Fibroblast of the aortic adventitia (primary cell): Measurements from ENCODE around the gene SFXN1. TPM values are rescaled to one million over a fixed set of nuclear protein-coding genes. Genes with fewer than 3 reads are reported as not detected.
"Not testable (repeated sequence)": the region's sequence is repeated elsewhere in the genome, so short reads cannot be mapped to it uniquely, and the experiment has no call there.

Experiments used
- DNase-seq: peaks from one replicate; pipeline ENCODE4 v3.0.0-alpha.2; 2010; ENCODE audit warnings: low read depth
- H3K4me3 ChIP-seq: 2 replicates; pipeline ENCODE4 v1.5.1; 2011; ENCODE audit warnings: low read depth, mild to moderate bottlenecking, control low read depth, low read length, moderate library complexity
- CTCF ChIP-seq: IDR thresholded peaks from 2 replicates; pipeline ENCODE4 v1.5.1; 2011; ENCODE audit warnings: mild to moderate bottlenecking, low read length, control low read depth, inconsistent platforms; ENCODE audit not compliant: insufficient read depth
- total RNA-seq: library from RNA; depleted of rRNA; stranded (reverse); fragments of >200 nt; gene quantifications from 2 replicates; pipeline ENCODE4 v1.2.3, GENCODE V29; 2012; ENCODE audit warnings: low replicate concordance

SFXN1 gene
- total RNA-seq, 1 donor, result 74.7 TPM

- H3K4me3 ChIP-seq, result no peak overlapping the region
- no peak for TF ChIP-seq CTCF
- DNase-seq, result no peak
Observed at GRCh38 chr5:175491223-175491622, 12.9 kb downstream of the SFXN1 start.

GRCh38 chr5:175493260-175493659, 14.9 kb downstream of the SFXN1 start:
- H3K4me3 ChIP-seq, result no peak overlapping the region
- no peak for TF ChIP-seq CTCF
- DNase-seq, result no peak

GRCh38 chr5:175493726-175494125, 15.4 kb downstream of the SFXN1 start:
- TF ChIP-seq CTCF, result no peak
- no peak for DNase-seq
- H3K4me3 ChIP-seq, result no peak overlapping the region

- no peak overlapping the region for H3K4me3 ChIP-seq
- DNase-seq, result no peak
- no peak for TF ChIP-seq CTCF
Observed at GRCh38 chr5:175494264-175495183, 16.2 kb downstream of the SFXN1 start.

GRCh38 chr5:175501759-175502158, 23.4 kb downstream of the SFXN1 start:
- no peak for TF ChIP-seq CTCF
- no peak for DNase-seq
- no peak overlapping the region for H3K4me3 ChIP-seq

- not testable (repeated sequence) for H3K4me3 ChIP-seq, DNase-seq
Observed at GRCh38 chr5:175507671-175508070, 29.3 kb downstream of the SFXN1 start.

GRCh38 chr5:175508896-175509295, 30.5 kb downstream of the SFXN1 start:
- H3K4me3 ChIP-seq, result no peak overlapping the region
- no peak for DNase-seq
- TF ChIP-seq CTCF, result no peak
